Type B pancreatic cell (in vitro differentiated cells): ENCODE measurements around the gene CNST. TPM values are rescaled to one million over a fixed set of nuclear protein-coding genes. Genes with fewer than 3 reads are reported as not detected.

Experiments used
- DNase-seq: peaks from one replicate; pipeline ENCODE4 v3.0.0; 2021; ENCODE audit warnings: mixed read lengths; ENCODE audit not compliant: unreplicated experiment; ENCODE audit errors: extremely low spot score
- H3K27ac Mint-ChIP-seq: 2 replicates; pipeline ENCODE4 v1.8.0; 2021; ENCODE audit warnings: mild to moderate bottlenecking, mixed read lengths
- H3K27me3 Mint-ChIP-seq: 2 replicates; pipeline ENCODE4 v1.8.0; 2021; ENCODE audit warnings: mixed read lengths
- H3K36me3 Mint-ChIP-seq: 2 replicates; pipeline ENCODE4 v1.8.0; 2021; ENCODE audit warnings: mixed read lengths
- H3K4me1 Mint-ChIP-seq: one replicate; pipeline ENCODE4 v1.8.0; 2021; ENCODE audit warnings: mixed read lengths; ENCODE audit not compliant: unreplicated experiment
- H3K4me3 Mint-ChIP-seq: 2 replicates; pipeline ENCODE4 v1.8.0; 2021; ENCODE audit warnings: mild to moderate bottlenecking, mixed read lengths
- H3K9me3 Mint-ChIP-seq: 2 replicates; pipeline ENCODE4 v1.8.0; 2021; ENCODE audit warnings: mixed read lengths
- total RNA-seq: library from RNA; stranded (reverse); gene quantifications from 2 replicates; pipeline ENCODE4 v1.2.1, GENCODE V29; 2021; ENCODE audit warnings: low replicate concordance
- TF ChIP-seq, protein P1 (sequence below): fragments of 200-600 bp; sonication (generic); conservative IDR thresholded peaks from 2 replicates; pipeline ENCODE4 v1.5.0; 2021; ENCODE audit warnings: antibody characterized with exemption, mild to moderate bottlenecking

CNST gene
- total RNA-seq, 1 donor from 2014 or later = 17.9 TPM

DNA sequence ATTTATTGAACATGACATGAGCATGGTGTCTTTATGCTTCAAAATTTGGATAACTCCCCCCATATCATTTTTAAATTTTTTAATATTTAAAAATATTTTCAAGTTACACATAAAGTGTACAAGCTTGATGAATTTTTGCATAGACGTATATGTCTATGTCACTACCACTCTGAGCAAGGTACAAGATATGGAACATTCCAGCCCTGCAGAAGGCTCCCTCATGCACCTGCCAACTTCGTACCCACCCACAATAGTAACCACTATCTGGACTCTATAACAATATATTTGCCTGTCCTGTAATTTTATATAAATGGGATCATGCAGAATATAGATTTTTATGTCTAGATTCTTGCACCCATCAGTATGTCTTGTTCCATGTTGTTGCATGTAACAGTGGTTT lies 74.5 kb downstream of the CNST start:
- TF ChIP-seq, protein P1, sequence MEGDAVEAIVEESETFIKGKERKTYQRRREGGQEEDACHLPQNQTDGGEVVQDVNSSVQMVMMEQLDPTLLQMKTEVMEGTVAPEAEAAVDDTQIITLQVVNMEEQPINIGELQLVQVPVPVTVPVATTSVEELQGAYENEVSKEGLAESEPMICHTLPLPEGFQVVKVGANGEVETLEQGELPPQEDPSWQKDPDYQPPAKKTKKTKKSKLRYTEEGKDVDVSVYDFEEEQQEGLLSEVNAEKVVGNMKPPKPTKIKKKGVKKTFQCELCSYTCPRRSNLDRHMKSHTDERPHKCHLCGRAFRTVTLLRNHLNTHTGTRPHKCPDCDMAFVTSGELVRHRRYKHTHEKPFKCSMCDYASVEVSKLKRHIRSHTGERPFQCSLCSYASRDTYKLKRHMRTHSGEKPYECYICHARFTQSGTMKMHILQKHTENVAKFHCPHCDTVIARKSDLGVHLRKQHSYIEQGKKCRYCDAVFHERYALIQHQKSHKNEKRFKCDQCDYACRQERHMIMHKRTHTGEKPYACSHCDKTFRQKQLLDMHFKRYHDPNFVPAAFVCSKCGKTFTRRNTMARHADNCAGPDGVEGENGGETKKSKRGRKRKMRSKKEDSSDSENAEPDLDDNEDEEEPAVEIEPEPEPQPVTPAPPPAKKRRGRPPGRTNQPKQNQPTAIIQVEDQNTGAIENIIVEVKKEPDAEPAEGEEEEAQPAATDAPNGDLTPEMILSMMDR = no peak
- H3K27ac Mint-ChIP-seq = no peak overlapping the region

DNA sequence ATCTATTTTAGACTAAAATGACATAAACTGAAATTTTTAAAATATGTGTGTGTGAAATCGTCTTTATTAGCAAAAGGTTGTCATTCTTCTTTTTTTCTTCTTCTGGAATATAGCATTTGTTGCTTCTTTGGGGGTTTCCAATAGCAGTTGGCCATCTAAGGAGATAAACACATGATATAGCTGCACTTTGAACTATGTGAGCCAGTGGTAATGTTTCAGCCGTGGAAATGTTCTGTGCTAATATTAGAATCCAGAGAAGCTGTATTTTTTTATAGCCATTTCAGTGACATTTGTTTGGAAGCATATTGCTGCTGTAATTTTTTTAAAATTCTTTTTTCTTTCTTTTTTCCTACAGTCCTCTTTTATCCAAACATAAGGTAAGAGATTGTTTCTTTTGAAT lies 75.1 kb downstream of the CNST start:
- Mint-ChIP-seq H3K27ac (no peak overlapping the region), H3K4me3 (no peak overlapping the region), H3K9me3 (no peaks in the 10 kb centered on the region), H3K27me3 (no peaks in the 10 kb centered on the region), H3K36me3 (peaks cover 18% of the 10 kb centered on the region), H3K4me1 (no peaks in the 10 kb centered on the region)
- TF ChIP-seq, protein P1 = no peak
- DNase-seq = no peak

More for the DNA sequence above, 74.5 kb downstream of the CNST start:
- DNase-seq = no peak
- Mint-ChIP-seq H3K4me1 (no peaks in the 10 kb centered on the region), H3K36me3 (peaks cover 18% of the 10 kb centered on the region), H3K4me3 (no peak overlapping the region), H3K27me3 (no peaks in the 10 kb centered on the region), H3K9me3 (no peaks in the 10 kb centered on the region)

DNA sequence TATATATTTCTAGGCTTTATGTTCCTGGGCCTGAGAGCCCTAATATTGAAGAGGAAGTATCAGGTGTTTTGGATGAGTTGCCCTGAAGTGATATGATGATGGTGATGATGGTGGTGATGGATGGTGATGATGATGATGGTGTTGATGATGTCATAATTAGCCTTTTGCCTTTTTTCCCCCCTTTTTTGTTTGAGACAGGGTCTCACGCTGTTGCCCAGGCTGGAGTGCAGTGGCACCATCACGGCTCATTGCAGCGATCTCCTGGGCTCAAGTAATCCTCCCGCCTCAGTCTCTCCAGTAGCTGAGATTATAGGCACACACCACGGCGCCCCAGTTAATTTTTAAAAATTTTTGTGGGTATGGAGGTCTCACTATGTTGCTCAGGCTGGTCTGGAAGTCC lies 76.5 kb downstream of the CNST start:
- no peak overlapping the region for H3K4me3 Mint-ChIP-seq
- no peaks in the 10 kb centered on the region for H3K27me3 Mint-ChIP-seq
- DNase-seq = no peak
- H3K4me1 Mint-ChIP-seq = no peaks in the 10 kb centered on the region
- H3K9me3 Mint-ChIP-seq = no peaks in the 10 kb centered on the region
- no peak overlapping the region for H3K27ac Mint-ChIP-seq
- TF ChIP-seq, protein P1 = no peak
- H3K36me3 Mint-ChIP-seq = peaks cover 18% of the 10 kb centered on the region

DNA sequence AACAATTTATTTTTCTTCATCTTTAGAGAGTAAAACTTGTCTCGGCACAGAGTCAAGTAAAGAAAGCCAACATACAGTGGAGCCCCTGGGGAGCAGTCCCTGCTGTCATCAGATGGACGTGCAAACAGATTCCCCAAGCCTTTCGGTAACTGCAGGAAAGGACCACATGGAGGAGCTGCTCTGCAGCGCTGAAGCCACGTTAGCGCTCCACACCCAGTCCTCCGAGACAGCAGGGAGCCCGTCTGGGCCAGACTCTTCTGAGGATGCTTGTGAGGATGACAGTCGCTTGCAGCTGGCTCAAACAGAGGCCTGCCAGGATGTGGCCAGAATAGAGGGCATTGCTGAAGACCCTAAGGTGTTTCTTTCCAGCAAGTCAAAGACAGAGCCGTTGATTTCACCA lies 80.9 kb downstream of the CNST start:
- no peak overlapping the region for H3K27ac Mint-ChIP-seq

DNA sequence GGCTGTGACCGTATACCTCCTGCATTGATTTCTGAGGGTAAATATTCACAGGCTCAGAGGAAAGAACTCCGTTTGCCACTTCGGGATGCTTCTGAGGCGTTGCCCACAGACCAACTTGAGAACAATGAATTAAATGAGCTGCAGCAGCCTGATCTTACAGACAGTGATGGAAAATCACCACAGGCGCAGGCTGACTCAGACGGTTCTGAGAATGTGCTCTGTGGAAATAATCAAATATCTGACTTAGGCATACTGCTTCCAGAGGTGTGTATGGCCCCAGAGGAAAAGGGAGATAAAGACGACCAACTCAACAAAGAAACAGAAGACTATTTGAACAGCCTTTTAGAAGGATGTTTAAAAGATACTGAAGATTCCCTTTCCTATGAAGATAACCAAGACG lies 81.3 kb downstream of the CNST start:
- peaks cover 27% of the 10 kb centered on the region for H3K36me3 Mint-ChIP-seq
- no peak for DNase-seq
- H3K4me1 Mint-ChIP-seq = no peaks in the 10 kb centered on the region
- H3K27me3 Mint-ChIP-seq = no peaks in the 10 kb centered on the region
- H3K9me3 Mint-ChIP-seq = no peaks in the 10 kb centered on the region
- TF ChIP-seq, protein P1 = no peak
- H3K27ac Mint-ChIP-seq = no peak overlapping the region
- no peak overlapping the region for H3K4me3 Mint-ChIP-seq

More for the DNA sequence above, 80.9 kb downstream of the CNST start:
- H3K4me1 Mint-ChIP-seq = no peaks in the 10 kb centered on the region
- H3K4me3 Mint-ChIP-seq = no peak overlapping the region
- TF ChIP-seq, protein P1 = peak; percentile 66
- no peaks in the 10 kb centered on the region for H3K27me3 Mint-ChIP-seq
- DNase-seq = no peak
- H3K9me3 Mint-ChIP-seq = no peaks in the 10 kb centered on the region
- peaks cover 29% of the 10 kb centered on the region for H3K36me3 Mint-ChIP-seq
